PC-3 (cell line): Measurements from ENCODE around the gene GABRA4. TPM values are rescaled to one million over a fixed set of nuclear protein-coding genes. Genes with fewer than 3 reads are reported as not detected.

Source experiments
- ATAC-seq: fragments of 200-7000 bp; cut with Tn5 transposase; 2 replicates; pipeline ENCODE4 v1.9.1; 2020; ENCODE audit warnings: mild to moderate bottlenecking, moderate library complexity
- BruUV-seq: library from RNA; stranded (reverse); fragments of 400-500 nt; replicated peaks from 2 replicates; lab custom pipeline; 2021; lab: Mats Ljungman, UMichigan
- CTCF ChIA-PET: fragments of 300-600 bp; sonication (Branson Sonifier 250); formaldehyde crosslinking; loops from one replicate; lab custom pipeline; 2022; ENCODE audit warnings: antibody characterized with exemption; lab: Charles Lee
- POLR2A ChIA-PET: fragments of 300-600 bp; sonication (Branson Sonifier 250); formaldehyde crosslinking; loops from one replicate; lab custom pipeline; 2022; ENCODE audit warnings: antibody characterized with exemption; ENCODE audit not compliant: unreplicated experiment; lab: Charles Lee
- DNase-seq: peaks from one replicate; pipeline ENCODE4 v3.0.0-alpha.2; 2015
- H2AFZ ChIP-seq: fragments of 300-600 bp; sonication (generic); 2 replicates; pipeline ENCODE4 v1.6.0; 2016; ENCODE audit warnings: antibody characterized with exemption, low read length
- H3F3A ChIP-seq: fragments of 300-600 bp; sonication (generic); one replicate; pipeline ENCODE4 v1.6.0; 2017; ENCODE audit warnings: antibody characterized with exemption, low read length, control low read depth, mild to moderate bottlenecking; ENCODE audit not compliant: unreplicated experiment
- H3K27ac ChIP-seq: fragments of 300-600 bp; sonication (generic); 2 replicates; pipeline ENCODE4 v1.5.1; 2016; ENCODE audit warnings: mild to moderate bottlenecking, low read length
- H3K27me3 ChIP-seq: fragments of 300-600 bp; sonication (generic); 2 replicates; pipeline ENCODE4 v1.6.1; 2016; ENCODE audit warnings: low read length, mixed read lengths
- H3K36me3 ChIP-seq: fragments of 300-600 bp; sonication (generic); 2 replicates; pipeline ENCODE4 v1.6.1; 2016; ENCODE audit warnings: low read depth, mixed run types, low read length, mixed read lengths
- H3K4me1 ChIP-seq: fragments of 300-600 bp; sonication (generic); 2 replicates; pipeline ENCODE4 v1.5.1; 2016; ENCODE audit warnings: low read length; ENCODE audit not compliant: insufficient read depth
- H3K4me2 ChIP-seq: fragments of 300-600 bp; sonication (generic); 2 replicates; pipeline ENCODE4 v1.6.0; 2016; ENCODE audit warnings: low read length
- H3K4me3 ChIP-seq: fragments of 300-600 bp; sonication (generic); 2 replicates; pipeline ENCODE4 v1.5.1; 2016; ENCODE audit warnings: mild to moderate bottlenecking, low read length, mixed read lengths
- H3K79me2 ChIP-seq: fragments of 300-600 bp; sonication (generic); 2 replicates; pipeline ENCODE4 v1.6.1; 2017; ENCODE audit warnings: low read length, mixed read lengths
- H3K9ac ChIP-seq: fragments of 300-600 bp; sonication (generic); 2 replicates; pipeline ENCODE4 v1.6.0; 2016; ENCODE audit warnings: mild to moderate bottlenecking, low read length
- H3K9me2 ChIP-seq: fragments of 300-600 bp; sonication (generic); replicated peaks from 2 replicates; pipeline ENCODE4 v1.6.1; 2016; ENCODE audit warnings: mixed run types, low read length, mixed read lengths
- H3K9me3 ChIP-seq: fragments of 300-600 bp; sonication (generic); 2 replicates; pipeline ENCODE4 v1.6.1; 2016; ENCODE audit warnings: low read length, mixed read lengths
- H4K20me1 ChIP-seq: fragments of 300-600 bp; sonication (generic); 2 replicates; pipeline ENCODE4 v1.6.1; 2016; ENCODE audit warnings: low read length, mixed read lengths
- EZH2 ChIP-seq: fragments of 300-600 bp; sonication (generic); IDR thresholded peaks from one replicate; pipeline ENCODE4 v1.6.1; 2017; ENCODE audit warnings: antibody characterized with exemption, mild to moderate bottlenecking, low read length; ENCODE audit not compliant: unreplicated experiment
- EZH2phosphoT487 ChIP-seq: fragments of 300-600 bp; sonication (generic); IDR thresholded peaks from 2 replicates; pipeline ENCODE4 v1.6.1; 2018; ENCODE audit warnings: mild to moderate bottlenecking, antibody characterized with exemption, low read length, borderline replicate concordance
- intact Hi-C: fragments of 100-400 bp; cut with micrococcal nuclease; formaldehyde crosslinking; loops from 2 replicates; pipeline ENCODE4 v1.9.0; 2023
- total RNA-seq: library from RNA; depleted of rRNA; stranded (reverse); fragments of >200 nt; gene quantifications from 2 replicates; pipeline ENCODE4 v1.2.3, GENCODE V29; 2014
- TF ChIP-seq, protein P1 (sequence below): fragments of 300-600 bp; sonication (generic); conservative IDR thresholded peaks from 2 replicates; pipeline ENCODE4 v1.5.1; 2017; ENCODE audit warnings: antibody characterized with exemption, low read depth, mild to moderate bottlenecking, low read length

Gene GABRA4
- total RNA-seq, 1 experiment from 2014 or later = not detected

GRCh38 chr4:46975812-46976553, 17.4 kb downstream of the GABRA4 start:
- H3K27ac ChIP-seq = no peak overlapping the region
- H3K27me3 ChIP-seq = peaks cover 36% of the 10 kb centered on the region
- H3K4me2 ChIP-seq = no peak overlapping the region
- H3K9ac ChIP-seq = no peak overlapping the region
- H3K79me2 ChIP-seq = no peaks in the 10 kb centered on the region
- ChIA-PET CTCF (no interaction called here), POLR2A (no interaction called here)
- no peaks in the 10 kb centered on the region for H3K4me1 ChIP-seq
- H3F3A ChIP-seq = no peaks in the 10 kb centered on the region
- no TSS peak for BruUV-seq
- H4K20me1 ChIP-seq = no peaks in the 10 kb centered on the region
- H3K36me3 ChIP-seq = no peaks in the 10 kb centered on the region
- no peaks in the 10 kb centered on the region for H3K9me2 ChIP-seq
- intact Hi-C loops = no loop called here
- no peak for ATAC-seq
- DNase-seq = no peak
- TF ChIP-seq EZH2phosphoT487 (no peak), EZH2 (no peak)
- TF ChIP-seq, protein P1, sequence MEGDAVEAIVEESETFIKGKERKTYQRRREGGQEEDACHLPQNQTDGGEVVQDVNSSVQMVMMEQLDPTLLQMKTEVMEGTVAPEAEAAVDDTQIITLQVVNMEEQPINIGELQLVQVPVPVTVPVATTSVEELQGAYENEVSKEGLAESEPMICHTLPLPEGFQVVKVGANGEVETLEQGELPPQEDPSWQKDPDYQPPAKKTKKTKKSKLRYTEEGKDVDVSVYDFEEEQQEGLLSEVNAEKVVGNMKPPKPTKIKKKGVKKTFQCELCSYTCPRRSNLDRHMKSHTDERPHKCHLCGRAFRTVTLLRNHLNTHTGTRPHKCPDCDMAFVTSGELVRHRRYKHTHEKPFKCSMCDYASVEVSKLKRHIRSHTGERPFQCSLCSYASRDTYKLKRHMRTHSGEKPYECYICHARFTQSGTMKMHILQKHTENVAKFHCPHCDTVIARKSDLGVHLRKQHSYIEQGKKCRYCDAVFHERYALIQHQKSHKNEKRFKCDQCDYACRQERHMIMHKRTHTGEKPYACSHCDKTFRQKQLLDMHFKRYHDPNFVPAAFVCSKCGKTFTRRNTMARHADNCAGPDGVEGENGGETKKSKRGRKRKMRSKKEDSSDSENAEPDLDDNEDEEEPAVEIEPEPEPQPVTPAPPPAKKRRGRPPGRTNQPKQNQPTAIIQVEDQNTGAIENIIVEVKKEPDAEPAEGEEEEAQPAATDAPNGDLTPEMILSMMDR = no peak
- no peaks in the 10 kb centered on the region for H3K9me3 ChIP-seq
- no peak overlapping the region for H3K4me3 ChIP-seq
- no peak overlapping the region for H2AFZ ChIP-seq

- H3K9ac ChIP-seq = no peak overlapping the region
- intact Hi-C loops = no loop called here
- no peak overlapping the region for H3K4me2 ChIP-seq
- H3K36me3 ChIP-seq = no peaks in the 10 kb centered on the region
- H3K4me1 ChIP-seq = no peaks in the 10 kb centered on the region
- no peaks in the 10 kb centered on the region for H3K79me2 ChIP-seq
- no TSS peak for BruUV-seq
- TF ChIP-seq EZH2 = no peak
- no peak for TF ChIP-seq EZH2phosphoT487
- TF ChIP-seq, protein P1 = no peak
- peaks cover 39% of the 10 kb centered on the region for H3K27me3 ChIP-seq
- DNase-seq (no peak), ATAC-seq (no peak)
- ChIA-PET POLR2A (no interaction called here), CTCF (no interaction called here)
- H2AFZ ChIP-seq = no peak overlapping the region
- H3K4me3 ChIP-seq = no peak overlapping the region
- no peaks in the 10 kb centered on the region for H4K20me1 ChIP-seq
- H3K9me3 ChIP-seq = no peaks in the 10 kb centered on the region
- no peaks in the 10 kb centered on the region for H3F3A ChIP-seq
- no peaks in the 10 kb centered on the region for H3K9me2 ChIP-seq
- no peak overlapping the region for H3K27ac ChIP-seq
These were observed 18.4 kb downstream of the GABRA4 start for GRCh38 chr4:46974891-46975543.

GRCh38 chr4:46968847-46969246, 24.5 kb downstream of the GABRA4 start:
- POLR2A ChIA-PET = no interaction called here
- ATAC-seq (no peak), DNase-seq (no peak)
- intact Hi-C loops = no loop called here
- Histone ChIP-seq H3K4me1 (no peaks in the 10 kb centered on the region), H3K27me3 (peaks cover 28% of the 10 kb centered on the region), H3K27ac (no peak overlapping the region), H3F3A (no peaks in the 10 kb centered on the region), H3K9me3 (no peaks in the 10 kb centered on the region), H3K4me2 (no peak overlapping the region), H3K9me2 (no peaks in the 10 kb centered on the region), H2AFZ (no peak overlapping the region), H3K9ac (no peak overlapping the region), H3K4me3 (no peak overlapping the region), H4K20me1 (no peaks in the 10 kb centered on the region), H3K36me3 (no peaks in the 10 kb centered on the region), H3K79me2 (no peaks in the 10 kb centered on the region)
- CTCF ChIA-PET = no interaction called here
- TF ChIP-seq EZH2phosphoT487 = no peak
- TF ChIP-seq EZH2 = no peak
- TF ChIP-seq, protein P1 = no peak
- no TSS peak for BruUV-seq
